ENCODE results near the gene EPG5. TPM values are rescaled to one million over a fixed set of nuclear protein-coding genes. Genes with fewer than 3 reads are reported as not detected.

EPG5 gene
- total RNA-seq, 4 donors from 2014 or later = 13.6 to 43.4 (median 21.8) TPM

- no peaks in the 10 kb centered on the region for H3K36me3 ChIP-seq
- no peak overlapping the region for H3K27ac ChIP-seq
- H3K4me3 ChIP-seq = no peak overlapping the region
- no peaks in the 10 kb centered on the region for H3K4me1 ChIP-seq
- H3K9me3 ChIP-seq = no peaks in the 10 kb centered on the region
- TF ChIP-seq POLR2A (IDR thresholded peaks at IDR 0.05) (no peak), CTCF (IDR thresholded peaks at IDR 0.05) (no peak)
- no peaks in the 10 kb centered on the region for H3K27me3 ChIP-seq
- no peak for DNase-seq
- intact Hi-C loops (cut with DNase I; ENCODE audit: low total_unique reads) = no loop called here
Measured at GRCh38 chr18:45871431-45872084, 95.6 kb downstream of the EPG5 start.

GRCh38 chr18:45870419-45870818 lies 96.7 kb downstream of the EPG5 start:
- intact Hi-C loops (cut with DNase I; ENCODE audit: low total_unique reads) = no loop called here

GRCh38 chr18:45865466-45865865 lies 101.7 kb downstream of the EPG5 start:
- Histone ChIP-seq H3K27ac (no peak overlapping the region), H3K9me3 (no peaks in the 10 kb centered on the region), H3K4me3 (no peak overlapping the region), H3K4me1 (no peaks in the 10 kb centered on the region), H3K36me3 (no peaks in the 10 kb centered on the region), H3K27me3 (no peaks in the 10 kb centered on the region)
- DNase-seq = no peak
- intact Hi-C loops (cut with DNase I; ENCODE audit: low total_unique reads) = no loop called here
- TF ChIP-seq POLR2A (IDR thresholded peaks at IDR 0.05) (no peak), CTCF (IDR thresholded peaks at IDR 0.05) (no peak)

More at GRCh38 chr18:45870419-45870818, 96.7 kb downstream of the EPG5 start:
- H3K27ac ChIP-seq = no peak overlapping the region
- H3K4me1 ChIP-seq = no peaks in the 10 kb centered on the region
- H3K9me3 ChIP-seq = no peaks in the 10 kb centered on the region
- H3K27me3 ChIP-seq = no peaks in the 10 kb centered on the region
- DNase-seq = no peak
- no peak for TF ChIP-seq CTCF (IDR thresholded peaks at IDR 0.05)
- no peaks in the 10 kb centered on the region for H3K36me3 ChIP-seq
- no peak overlapping the region for H3K4me3 ChIP-seq

GRCh38 chr18:45864081-45864480 lies 103.0 kb downstream of the EPG5 start:
- intact Hi-C loops (cut with DNase I; ENCODE audit: low total_unique reads) = no loop called here
- TF ChIP-seq POLR2A (IDR thresholded peaks at IDR 0.05) (no peak), CTCF (IDR thresholded peaks at IDR 0.05) (no peak)
- no peak for DNase-seq
- H3K9me3 ChIP-seq = no peaks in the 10 kb centered on the region
- H3K36me3 ChIP-seq = no peaks in the 10 kb centered on the region
- no peaks in the 10 kb centered on the region for H3K4me1 ChIP-seq
- H3K4me3 ChIP-seq = no peak overlapping the region
- no peaks in the 10 kb centered on the region for H3K27me3 ChIP-seq
- H3K27ac ChIP-seq = no peak overlapping the region

GRCh38 chr18:45863469-45863868 lies 103.7 kb downstream of the EPG5 start:
- Histone ChIP-seq H3K4me3 (no peak overlapping the region), H3K27me3 (no peaks in the 10 kb centered on the region), H3K27ac (no peak overlapping the region), H3K9me3 (no peaks in the 10 kb centered on the region), H3K36me3 (no peaks in the 10 kb centered on the region), H3K4me1 (no peaks in the 10 kb centered on the region)
- intact Hi-C loops (cut with DNase I; ENCODE audit: low total_unique reads) = no loop called here
- no peak for TF ChIP-seq CTCF (IDR thresholded peaks at IDR 0.05)
- TF ChIP-seq POLR2A (IDR thresholded peaks at IDR 0.05) = no peak
- DNase-seq = no peak
